Tibial artery (tissue), 4 donors: Measurements from ENCODE around the gene NBEAL1.

Source experiments
- DNase-seq, 2 donors: peaks; one replicate each; pipeline ENCODE4 v3.0.0-alpha.2; 2019
- H3K27ac ChIP-seq, 2 donors: fragments of 200-600 bp; sonication (generic) in 1 of 2; 1 replicate in 1 of 2; 2 replicates in 1 of 2; pipeline ENCODE4 v1.5.1; 2018 to 2019; ENCODE audit warnings: mild to moderate bottlenecking in 1 of 2
- H3K27me3 ChIP-seq, 2 donors: fragments of 200-600 bp; sonication (generic) in 1 of 2; one replicate each; pipeline versions ENCODE4 v1.5.1 to v1.6.0; 2016 to 2019
- H3K36me3 ChIP-seq, 3 donors: fragments of 200-600 bp; sonication (generic) in 2 of 3; one replicate each; pipeline ENCODE4 v1.5.1; 2016 to 2019; ENCODE audit warnings: mild to moderate bottlenecking in 2 of 3
- H3K4me1 ChIP-seq, 4 donors: fragments of 200-600 bp; sonication (generic) in 2 of 4; 1 replicate in 3 of 4; 2 replicates in 1 of 4; pipeline ENCODE4 v1.5.1; 2016 to 2019
- H3K4me3 ChIP-seq, 2 donors: fragments of 200-600 bp; sonication (generic) in 1 of 2; 1 replicate in 1 of 2; 2 replicates in 1 of 2; pipeline ENCODE4 v1.5.1; 2018 to 2019; ENCODE audit warnings: mild to moderate bottlenecking in 2 of 2
- H3K9me3 ChIP-seq, 3 donors: fragments of 200-600 bp; sonication (generic) in 1 of 3; one replicate each; pipeline ENCODE4 v1.5.1; 2016 to 2019
- CTCF ChIP-seq, 2 experiments: fragments of 200-600 bp in 1 of 2; fragments of 450-650 bp in 1 of 2; IDR thresholded peaks; one replicate each; pipeline ENCODE4 v1.5.1; 2017 to 2019; ENCODE audit warnings: antibody characterized with exemption in 2 of 2, mild to moderate bottlenecking in 1 of 2, moderate library complexity in 1 of 2
- intact Hi-C: fragments of 100-400 bp; cut with DNase I; formaldehyde crosslinking; loops from one replicate; pipeline ENCODE4 v1.15.0; 2023; ENCODE audit warnings: low total_unique reads

NBEAL1 gene

GRCh38 chr2:203238292-203238703 lies 223.6 kb downstream of the NBEAL1 start:
- peak overlapping the region; percentile 77 to 80 for H3K4me3 ChIP-seq

GRCh38 chr2:203238704-203239526 lies 224.2 kb downstream of the NBEAL1 start, which contains the start of gene CYP20A1:
TSS of gene CYP20A1 (plus strand) at chr2:203239018. CDS start at chr2:203239063, 45 bp downstream.
- H3K27me3 ChIP-seq = no peaks in the 10 kb centered on the region
- intact Hi-C loops = no loop called here

More at GRCh38 chr2:203238292-203238703, 223.6 kb downstream of the NBEAL1 start:
- Histone ChIP-seq H3K9me3 (no peaks in the 10 kb centered on the region), H3K27me3 (no peaks in the 10 kb centered on the region), H3K36me3 (peaks cover 0 to 16% (median 4%) of the 10 kb centered on the region in 3 donors), H3K27ac (peak overlapping the region; percentile 94 to 95), H3K4me1 (peaks cover 0 to 21% (median 14%) of the 10 kb centered on the region in 4 donors)
- intact Hi-C loops = no loop called here
- TF ChIP-seq CTCF (IDR thresholded peaks at IDR 0.05) = no peak
- DNase-seq = no peak

GRCh38 chr2:203240491-203240890 lies 225.8 kb downstream of the NBEAL1 start:
- Histone ChIP-seq H3K4me3 (peak overlapping the region; percentile 77 to 80), H3K36me3 (peaks cover 0 to 38% (median 15%) of the 10 kb centered on the region in 3 donors), H3K27me3 (no peaks in the 10 kb centered on the region), H3K27ac (peak overlapping the region in 1 of 2 donors; percentile 95), H3K9me3 (no peaks in the 10 kb centered on the region), H3K4me1 (peaks cover 0 to 21% (median 14%) of the 10 kb centered on the region in 4 donors)
- DNase-seq = no peak
- intact Hi-C loops = no loop called here
- TF ChIP-seq CTCF (IDR thresholded peaks at IDR 0.05) = no peak

More at GRCh38 chr2:203238704-203239526, 224.2 kb downstream of the NBEAL1 start, which contains the start of gene CYP20A1:
- TF ChIP-seq CTCF (IDR thresholded peaks at IDR 0.05) = peak; percentile 44 to 49
- Histone ChIP-seq H3K27ac (peak within 1 kb of the TSS; percentile 94 to 95), H3K4me3 (peak within 1 kb of the TSS; percentile 77 to 80), H3K4me1 (peaks cover 0 to 21% (median 14%) of the 10 kb centered on the region in 4 donors), H3K9me3 (no peaks in the 10 kb centered on the region), H3K36me3 (peaks cover 0 to 23% (median 9%) of the 10 kb centered on the region in 3 donors)
- peak; percentile 96 to 98 for DNase-seq

- Histone ChIP-seq H3K4me3 (no peak overlapping the region), H3K27me3 (no peaks in the 10 kb centered on the region), H3K4me1 (peaks cover 0 to 21% (median 14%) of the 10 kb centered on the region in 4 donors), H3K36me3 (peaks cover 14 to 56% (median 32%) of the 10 kb centered on the region in 3 donors), H3K9me3 (no peaks in the 10 kb centered on the region), H3K27ac (no peak overlapping the region)
- intact Hi-C loops = no loop called here
- TF ChIP-seq CTCF (IDR thresholded peaks at IDR 0.05) = no peak
- no peak for DNase-seq
These were observed 227.8 kb downstream of the NBEAL1 start for GRCh38 chr2:203242518-203242917.

GRCh38 chr2:203246646-203247045 lies 232.0 kb downstream of the NBEAL1 start:
- TF ChIP-seq CTCF (IDR thresholded peaks at IDR 0.05) = no peak
- H3K9me3 ChIP-seq = no peaks in the 10 kb centered on the region
- no peak for DNase-seq
- H3K27me3 ChIP-seq = no peaks in the 10 kb centered on the region
- H3K36me3 ChIP-seq = peaks cover 31 to 81% (median 51%) of the 10 kb centered on the region in 3 donors
- peaks cover 0 to under 1% (median 0%) of the 10 kb centered on the region in 4 donors for H3K4me1 ChIP-seq
- H3K27ac ChIP-seq = no peak overlapping the region
- H3K4me3 ChIP-seq = no peak overlapping the region
- intact Hi-C loops = no loop called here
